ENCODE data around the gene CHST15. TPM values are rescaled to one million over a fixed set of nuclear protein-coding genes. Genes with fewer than 3 reads are reported as not detected.

Gene CHST15
- total and polyA plus RNA-seq, 2 of the 4 experiments (the other 2 are of a cell fraction), result 0.14 to 0.18 TPM

DNA sequence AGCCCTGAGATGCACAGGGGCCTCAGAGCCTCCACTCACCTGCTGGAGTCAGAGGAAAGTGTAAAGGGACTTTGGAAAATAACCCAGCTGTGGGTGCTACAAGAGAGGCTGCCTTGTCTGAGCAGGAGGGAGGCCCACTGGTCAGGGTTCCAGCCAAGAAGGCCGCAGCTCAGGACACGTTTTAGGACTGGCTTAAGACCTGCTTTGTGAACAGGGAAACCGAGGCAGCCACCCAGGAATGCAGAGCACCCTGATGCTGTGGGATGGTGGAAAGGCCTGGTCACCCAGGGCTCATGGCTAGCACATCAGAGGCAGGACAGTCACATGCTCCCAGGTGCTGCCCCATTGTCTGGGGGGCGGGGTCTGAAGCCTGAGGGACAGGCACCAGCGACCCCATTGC lies 38.9 kb upstream of the CHST15 start:
- Histone ChIP-seq H3K9me3 (ENCODE audit: control insufficient read depth, insufficient read depth, low read length) (peaks cover 8% of the 10 kb centered on the region), H2AK9ac (replicated peaks; ENCODE audit: low read depth, low read length, poor library complexity) (no peak overlapping the region), H3K56ac (ENCODE audit: extremely low read depth, insufficient read depth, low read length) (no peak overlapping the region), H3K14ac (replicated peaks; ENCODE audit: low read depth, low read length) (no peak overlapping the region), H3K27me3 (ENCODE audit: control insufficient read depth, insufficient read depth, low read length) (no peaks in the 10 kb centered on the region), H3K23ac (ENCODE audit: low read depth, low read length) (no peak overlapping the region), H4K5ac (ENCODE audit: low read depth, low read length) (no peak overlapping the region), H3K4me2 (ENCODE audit: low read depth, low read length) (no peak overlapping the region), H4K20me1 (ENCODE audit: insufficient read depth, low read length) (no peaks in the 10 kb centered on the region), H2AK5ac (ENCODE audit: low read depth, low read length) (no peak overlapping the region), H2BK5ac (ENCODE audit: low read depth, low read length, poor library complexity, severe bottlenecking) (no peak overlapping the region), H3K79me1 (ENCODE audit: low read depth in 1 of 2, low read length in 2 of 2) (no peaks in the 10 kb centered on the region), H4K91ac (ENCODE audit: insufficient read depth, low read depth, low read length) (no peak overlapping the region), H3K36me3 (ENCODE audit: control insufficient read depth, insufficient read depth, low read length) (no peaks in the 10 kb centered on the region), H2BK120ac (ENCODE audit: low read depth, low read length) (no peak overlapping the region), H3K27ac (ENCODE audit: insufficient read depth, low read length) (no peak overlapping the region), H3K4me3 (ENCODE audit: insufficient read depth, low read depth, low read length) (no peak overlapping the region), H2AFZ (replicated peaks; ENCODE audit: low read length, poor library complexity) (no peak overlapping the region), H3K9ac (ENCODE audit: low read depth, low read length) (no peak overlapping the region), H3K4ac (ENCODE audit: low read depth, low read length) (no peak overlapping the region), H3K18ac (ENCODE audit: low read depth, low read length) (no peak overlapping the region), H2BK15ac (ENCODE audit: low read depth, low read length) (no peak overlapping the region), H4K8ac (ENCODE audit: low read depth in 2 of 2, low read length in 2 of 2) (no peak overlapping the region), H3K4me1 (ENCODE audit: control insufficient read depth, insufficient read depth, low read length) (no peaks in the 10 kb centered on the region), H2BK20ac (ENCODE audit: low read depth, low read length) (no peak overlapping the region), H3K9me1 (ENCODE audit: insufficient read depth, low read length) (no peaks in the 10 kb centered on the region)
- CTCF ChIA-PET, result no interaction called here
- TF ChIP-seq POLR2A (IDR thresholded peaks at IDR 0.05; ENCODE audit: low read depth, low read length), result no peak
- no peak for TF ChIP-seq MXI1 (IDR thresholded peaks at IDR 0.05; ENCODE audit: borderline replicate concordance, low read depth, low read length)
- TF ChIP-seq ELK1 (IDR thresholded peaks at IDR 0.05; ENCODE audit: borderline replicate concordance, low read depth, low read length), result no peak
- TF ChIP-seq CHD1 (IDR thresholded peaks at IDR 0.05; ENCODE audit: low read depth, low read length), result no peak
- TF ChIP-seq RAD21 (IDR thresholded peaks at IDR 0.05; ENCODE audit: low read length), result no peak
- no peak for TF ChIP-seq MAZ (IDR thresholded peaks at IDR 0.05; ENCODE audit: borderline replicate concordance, low read depth, low read length)
- TF ChIP-seq, protein P1, sequence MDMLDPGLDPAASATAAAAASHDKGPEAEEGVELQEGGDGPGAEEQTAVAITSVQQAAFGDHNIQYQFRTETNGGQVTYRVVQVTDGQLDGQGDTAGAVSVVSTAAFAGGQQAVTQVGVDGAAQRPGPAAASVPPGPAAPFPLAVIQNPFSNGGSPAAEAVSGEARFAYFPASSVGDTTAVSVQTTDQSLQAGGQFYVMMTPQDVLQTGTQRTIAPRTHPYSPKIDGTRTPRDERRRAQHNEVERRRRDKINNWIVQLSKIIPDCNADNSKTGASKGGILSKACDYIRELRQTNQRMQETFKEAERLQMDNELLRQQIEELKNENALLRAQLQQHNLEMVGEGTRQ (IDR thresholded peaks at IDR 0.05; ENCODE audit: low read depth, low read length), result no peak
- TF ChIP-seq RCOR1 (IDR thresholded peaks at IDR 0.05; ENCODE audit: insufficient replicate concordance, low read length), result no peak
- no peak for TF ChIP-seq SMC3 (IDR thresholded peaks at IDR 0.05; ENCODE audit: low read depth, low read length)
- TF ChIP-seq NFE2L2 (IDR thresholded peaks at IDR 0.05; ENCODE audit: low read depth, low read length), result no peak
- no peak for TF ChIP-seq MAFK (IDR thresholded peaks at IDR 0.05; ENCODE audit: low read depth, low read length)
- no peak for TF ChIP-seq CTCF (conservative IDR thresholded peaks at IDR 0.05; ENCODE audit: low read depth, low read length)
- no peak for TF ChIP-seq RFX5 (IDR thresholded peaks at IDR 0.05; ENCODE audit: low read depth, low read length)
- no peak for TF ChIP-seq BHLHE40 (IDR thresholded peaks at IDR 0.05; ENCODE audit: low read depth, low read length)
- no peak for TF ChIP-seq CEBPB (IDR thresholded peaks at IDR 0.05; ENCODE audit: low read depth, low read length)
- TF ChIP-seq FOS (IDR thresholded peaks at IDR 0.05; ENCODE audit: low read depth, low read length), result no peak
- 34% methylated on average over 3 of the region's 5 CpGs; no CpG with 5 or more reads in 1 of the 2 experiments for WGBS, 2 experiments (ENCODE audit: extremely low coverage in 2 of 2, insufficient read length in 1 of 2)
- POLR2A ChIA-PET (ENCODE audit: unreplicated experiment), result no interaction called here
- DNase-seq, result no peak
- in situ Hi-C loops (cut with MboI; ENCODE audit: low sequenced_read_pairs) (no loop called here), intact Hi-C loops (cut with micrococcal nuclease) (no loop called here), dilution Hi-C loops (cut with HindIII; ENCODE audit: low sequenced_read_pairs, unreplicated experiment) (no loop called here)
- no TSS peak for BruUV-seq (replicated peaks)
- ATAC-seq (ENCODE audit: low read depth), result no peak

Data from IMR-90 (cell line).